ENCODE results near the gene RALGPS1. TPM values are rescaled to one million over a fixed set of nuclear protein-coding genes. Genes with fewer than 3 reads are reported as not detected.

Gene RALGPS1
- total and polyA plus RNA-seq, 8 donors = 4.7 to 150 (median 42.2) TPM

DNA sequence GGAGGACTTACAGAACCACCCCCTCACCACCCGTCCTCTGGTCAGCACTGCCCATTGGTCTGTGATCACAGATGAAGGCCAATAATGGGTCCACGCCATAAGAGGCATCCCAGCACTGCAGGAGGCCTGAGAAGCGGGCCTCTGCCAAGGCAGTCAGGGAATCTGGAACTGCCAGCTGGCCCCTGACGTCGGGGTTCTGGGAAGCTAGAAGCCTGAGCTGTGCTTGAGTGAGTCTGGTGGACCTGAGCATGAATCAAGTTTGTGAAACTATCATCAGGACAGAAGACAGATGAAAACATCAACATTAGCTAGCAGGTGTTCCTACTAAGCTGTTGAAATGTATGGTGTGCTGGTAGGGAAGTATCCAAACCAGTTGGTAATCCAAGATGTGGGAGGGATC, 200.0 kb downstream of the RALGPS1 start:
- Histone ChIP-seq H3K27ac (peak overlapping the region in 3 of 5 donors; percentile 0 to 79 (median 10)), H3K4me3 (no peak overlapping the region), H3K36me3 (no peaks in the 10 kb centered on the region), H3K4me1 (peaks cover 18 to 81% (median 44%) of the 10 kb centered on the region in 4 donors), H3K9me3 (no peaks in the 10 kb centered on the region), H3K27me3 (no peaks in the 10 kb centered on the region)
- DNase-seq = no peak
- intact Hi-C loops (cut with DNase I; ENCODE audit: low total_unique reads) = no loop called here
- WGBS, 5 donors = 73 to 93% (median 90%) methylated on average over 4 to 5 of the region's 5 CpGs
- TF ChIP-seq CTCF (IDR thresholded peaks at IDR 0.05) (no peak), EP300 (IDR thresholded peaks at IDR 0.05) (peak; percentile 10), POLR2A (IDR thresholded peaks at IDR 0.05) (no peak), POLR2AphosphoS5 (IDR thresholded peaks at IDR 0.05) (no peak)

DNA sequence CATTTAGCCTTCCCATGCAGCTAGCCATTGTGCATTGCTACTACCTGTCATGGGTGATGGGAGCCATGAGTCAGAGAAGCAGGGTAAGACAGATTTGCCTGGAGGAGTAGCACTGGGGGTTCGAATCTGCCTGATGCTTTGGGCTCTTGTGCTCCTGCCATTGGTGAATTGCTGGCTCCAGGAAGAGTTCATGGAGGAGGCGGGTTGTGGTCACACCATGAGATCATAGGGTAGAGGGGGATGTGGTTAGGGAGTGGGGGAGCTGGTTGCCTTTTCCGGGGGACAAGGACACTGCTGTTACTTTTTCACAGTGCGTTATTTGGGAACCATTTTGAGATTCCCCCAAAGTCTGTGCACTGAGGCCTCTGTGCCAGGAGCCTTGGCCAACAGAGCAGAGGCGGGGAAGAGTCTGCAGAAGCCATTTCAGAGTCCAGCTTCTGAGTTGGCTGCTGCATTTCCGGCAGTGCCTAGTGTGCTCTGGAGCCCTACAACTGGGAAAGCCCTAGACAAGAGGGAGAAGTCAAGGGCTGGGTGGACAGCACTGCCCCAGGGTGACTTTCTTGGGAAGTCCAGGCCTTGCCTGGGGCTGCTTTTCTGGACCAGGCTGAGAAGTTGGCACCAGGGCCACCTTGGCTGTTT, 201.6 kb downstream of the RALGPS1 start:
- Histone ChIP-seq H3K4me3 (no peak overlapping the region), H3K36me3 (no peaks in the 10 kb centered on the region), H3K4me1 (peaks cover 18 to 90% (median 52%) of the 10 kb centered on the region in 4 donors), H3K27ac (peak overlapping the region in 1 of 5 donors; percentile 6), H3K27me3 (no peaks in the 10 kb centered on the region), H3K9me3 (no peaks in the 10 kb centered on the region)
- TF ChIP-seq EP300 (IDR thresholded peaks at IDR 0.05) (no peak), CTCF (IDR thresholded peaks at IDR 0.05) (no peak), POLR2AphosphoS5 (IDR thresholded peaks at IDR 0.05) (no peak), POLR2A (IDR thresholded peaks at IDR 0.05) (no peak)
- WGBS, 5 donors = 83 to 94% (median 90%) methylated on average over 5 to 6 of the region's 6 CpGs
- no peak for DNase-seq
- intact Hi-C loops (cut with DNase I; ENCODE audit: low total_unique reads) = no loop called here

GRCh38 chr9:127116957-127117356, 202.4 kb downstream of the RALGPS1 start:
- H3K9me3 ChIP-seq = no peaks in the 10 kb centered on the region
- TF ChIP-seq CTCF (IDR thresholded peaks at IDR 0.05) (no peak), POLR2AphosphoS5 (IDR thresholded peaks at IDR 0.05) (no peak), POLR2A (IDR thresholded peaks at IDR 0.05) (no peak), EP300 (IDR thresholded peaks at IDR 0.05) (no peak)
- peak overlapping the region in 1 of 5 donors; percentile 30 for H3K27ac ChIP-seq
- 67 to 93% (median 81%) methylated on average over 2 of the region's 2 CpGs for WGBS, 5 donors
- H3K27me3 ChIP-seq = peaks cover 0 to 2% (median 0%) of the 10 kb centered on the region in 3 donors
- intact Hi-C loops (cut with DNase I; ENCODE audit: low total_unique reads) = no loop called here
- no peak for DNase-seq
- no peaks in the 10 kb centered on the region for H3K36me3 ChIP-seq
- H3K4me1 ChIP-seq = peaks cover 18 to 90% (median 55%) of the 10 kb centered on the region in 4 donors
- H3K4me3 ChIP-seq = no peak overlapping the region

GRCh38 chr9:127117801-127118200, 203.2 kb downstream of the RALGPS1 start:
- WGBS, 5 donors = 89 to 96% (median 91%) methylated on average over 4 of the region's 4 CpGs
- no peak for TF ChIP-seq EP300 (IDR thresholded peaks at IDR 0.05)

More at GRCh38 chr9:127117801-127118200, 203.2 kb downstream of the RALGPS1 start:
- Histone ChIP-seq H3K27me3 (peaks cover 0 to 10% (median 0%) of the 10 kb centered on the region in 3 donors), H3K4me3 (no peak overlapping the region), H3K9me3 (no peaks in the 10 kb centered on the region), H3K36me3 (no peaks in the 10 kb centered on the region), H3K4me1 (peaks cover 13 to 90% (median 55%) of the 10 kb centered on the region in 4 donors), H3K27ac (peak overlapping the region in 1 of 5 donors; percentile 30)
- DNase-seq = no peak
- intact Hi-C loops (cut with DNase I; ENCODE audit: low total_unique reads) = no loop called here
